Measurements from ENCODE around the gene FYCO1.

DNA sequence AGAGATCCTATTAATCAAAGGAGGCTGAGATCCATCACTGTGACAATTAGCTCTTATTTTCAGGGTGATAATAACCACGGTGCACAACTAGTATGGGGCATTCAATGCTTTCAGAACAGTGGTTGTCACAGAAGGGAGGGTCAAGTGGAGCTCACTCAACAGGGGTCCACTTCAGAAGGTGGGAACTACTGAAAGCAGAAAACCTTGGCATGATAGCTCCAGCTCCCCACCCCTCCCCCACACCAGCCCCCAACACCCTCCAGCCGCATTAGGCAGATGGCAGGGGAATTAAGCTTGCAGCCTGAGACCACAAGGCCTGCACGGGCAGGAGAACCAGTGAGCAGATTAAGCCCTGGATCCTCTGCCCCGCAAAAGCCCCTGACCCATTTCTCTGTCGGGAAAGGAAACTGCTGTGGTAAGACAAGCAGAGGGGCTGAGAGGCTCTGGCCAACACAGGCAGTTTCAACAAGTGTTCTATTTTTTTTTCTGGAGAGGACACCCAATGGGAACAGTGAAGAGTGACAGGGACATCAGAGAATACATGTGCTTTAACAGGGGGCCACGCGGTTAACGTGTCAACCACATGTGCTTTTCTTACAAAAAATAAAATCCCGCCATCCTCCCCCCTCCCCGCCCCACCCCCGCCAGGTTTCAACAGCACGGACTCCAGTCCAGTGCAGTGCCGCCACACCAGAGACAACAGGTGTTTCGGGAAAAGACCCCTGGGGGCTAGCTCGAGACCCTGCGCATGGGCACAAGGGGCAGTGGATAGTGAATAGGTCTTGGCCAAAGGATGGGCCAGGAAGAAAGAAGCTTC is 997 bp downstream of the FYCO1 start:
- TF ChIP-seq CTCF (IDR thresholded peaks at IDR 0.05; ENCODE audit: low read depth, low read length) (no peak), EZH2phosphoT487 (IDR thresholded peaks at IDR 0.05; ENCODE audit: low read depth) (no peak)
